ENCODE data around the gene TBC1D1.

TBC1D1 gene

DNA sequence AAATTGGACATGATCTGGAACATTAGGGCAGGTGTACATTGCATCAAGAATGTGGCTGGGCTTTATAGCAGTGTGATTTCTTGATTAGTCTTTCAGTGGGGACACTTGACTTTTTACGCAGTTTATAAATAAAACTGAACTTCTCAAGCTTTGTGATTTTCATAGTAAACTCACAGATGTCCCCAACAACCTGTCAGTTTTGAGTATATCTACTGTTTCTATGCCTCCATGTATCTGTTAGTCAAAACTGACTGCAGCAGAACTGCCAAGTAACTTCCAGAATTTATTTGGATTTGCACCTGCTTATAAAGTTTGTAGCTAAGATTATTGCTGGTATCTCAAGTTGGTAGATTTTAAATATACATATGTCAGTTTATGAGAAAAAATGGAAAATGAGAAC is 89.4 kb downstream of the TBC1D1 start:
- TF ChIP-seq, protein P1, sequence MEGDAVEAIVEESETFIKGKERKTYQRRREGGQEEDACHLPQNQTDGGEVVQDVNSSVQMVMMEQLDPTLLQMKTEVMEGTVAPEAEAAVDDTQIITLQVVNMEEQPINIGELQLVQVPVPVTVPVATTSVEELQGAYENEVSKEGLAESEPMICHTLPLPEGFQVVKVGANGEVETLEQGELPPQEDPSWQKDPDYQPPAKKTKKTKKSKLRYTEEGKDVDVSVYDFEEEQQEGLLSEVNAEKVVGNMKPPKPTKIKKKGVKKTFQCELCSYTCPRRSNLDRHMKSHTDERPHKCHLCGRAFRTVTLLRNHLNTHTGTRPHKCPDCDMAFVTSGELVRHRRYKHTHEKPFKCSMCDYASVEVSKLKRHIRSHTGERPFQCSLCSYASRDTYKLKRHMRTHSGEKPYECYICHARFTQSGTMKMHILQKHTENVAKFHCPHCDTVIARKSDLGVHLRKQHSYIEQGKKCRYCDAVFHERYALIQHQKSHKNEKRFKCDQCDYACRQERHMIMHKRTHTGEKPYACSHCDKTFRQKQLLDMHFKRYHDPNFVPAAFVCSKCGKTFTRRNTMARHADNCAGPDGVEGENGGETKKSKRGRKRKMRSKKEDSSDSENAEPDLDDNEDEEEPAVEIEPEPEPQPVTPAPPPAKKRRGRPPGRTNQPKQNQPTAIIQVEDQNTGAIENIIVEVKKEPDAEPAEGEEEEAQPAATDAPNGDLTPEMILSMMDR (conservative IDR thresholded peaks at IDR 0.05): no peak
- no peak overlapping the region; the same call in 1 of the 2 replicates for H3K27ac ChIP-seq

DNA sequence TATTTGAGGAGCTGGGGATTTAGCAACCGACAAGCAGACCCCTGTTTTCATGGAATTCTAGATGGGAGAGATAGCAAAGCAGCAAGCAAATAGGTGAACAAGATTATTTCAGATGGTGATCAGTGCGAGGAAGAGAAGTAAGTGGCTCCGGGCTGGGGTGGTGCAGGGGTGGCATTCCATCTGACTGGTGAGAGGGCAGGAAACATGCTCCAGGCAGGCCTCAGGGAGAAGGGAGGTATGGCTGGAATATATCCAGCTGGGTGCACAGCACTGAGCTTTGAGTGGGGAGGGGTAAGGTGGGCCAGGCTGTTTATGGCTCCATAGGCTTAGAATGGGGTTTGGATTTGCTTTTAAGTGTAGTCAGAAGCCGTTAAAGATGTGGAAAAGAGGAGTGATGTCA is 90.5 kb downstream of the TBC1D1 start:
- no peak for TF ChIP-seq ZFX (IDR thresholded peaks at IDR 0.05)
- TF ChIP-seq, protein P1 (conservative IDR thresholded peaks at IDR 0.05): no peak

DNA sequence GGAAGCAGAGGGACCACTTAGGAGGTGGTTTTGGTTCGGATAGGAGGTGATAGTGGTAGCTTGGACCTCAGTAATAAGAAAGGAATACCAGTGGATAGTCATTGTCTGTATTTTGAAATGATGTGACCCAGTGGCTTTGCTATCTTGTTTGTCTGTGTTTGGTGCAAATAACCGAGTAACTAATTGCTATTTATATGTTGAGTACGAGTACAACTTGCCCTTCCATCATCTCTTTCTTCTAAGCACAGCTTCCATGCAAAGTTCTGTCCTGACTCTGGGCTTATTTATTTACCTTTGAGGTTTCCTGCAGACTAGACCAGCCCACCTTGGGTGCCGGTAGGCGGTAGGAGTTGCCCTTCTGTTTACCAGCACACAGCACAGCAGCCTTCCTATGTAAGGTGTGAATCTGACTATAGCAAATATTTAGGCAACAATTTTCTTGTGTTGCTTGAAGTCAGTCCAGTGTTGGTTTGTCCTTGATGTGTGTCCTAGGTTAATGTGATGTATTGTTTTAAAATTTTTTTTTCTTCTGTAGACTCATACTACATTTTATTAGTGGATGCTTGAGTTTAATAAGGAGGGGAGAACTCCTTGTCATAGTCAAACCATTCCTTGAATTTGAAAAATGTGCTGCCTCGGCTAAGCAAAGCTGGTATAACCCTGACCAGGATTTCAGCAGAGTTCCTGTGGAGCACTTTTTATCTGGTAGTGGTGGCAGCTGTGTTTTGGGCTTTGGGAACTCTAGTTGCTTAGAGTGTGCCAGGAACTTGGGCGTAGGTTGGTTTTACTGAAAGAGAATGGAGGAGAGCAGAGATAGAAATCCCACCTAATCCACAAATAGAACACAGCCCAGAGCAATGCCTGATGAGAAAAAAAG is 91.2 kb downstream of the TBC1D1 start:
- no peak overlapping the region; the same call in 1 of the 2 replicates for H3K27ac ChIP-seq
- TF ChIP-seq, protein P1 (conservative IDR thresholded peaks at IDR 0.05): no peak
- TF ChIP-seq ZFX (IDR thresholded peaks at IDR 0.05): no peak

More for the DNA sequence above, 90.5 kb downstream of the TBC1D1 start:
- H3K27ac ChIP-seq: no peak overlapping the region; the same call in 1 of the 2 replicates

DNA sequence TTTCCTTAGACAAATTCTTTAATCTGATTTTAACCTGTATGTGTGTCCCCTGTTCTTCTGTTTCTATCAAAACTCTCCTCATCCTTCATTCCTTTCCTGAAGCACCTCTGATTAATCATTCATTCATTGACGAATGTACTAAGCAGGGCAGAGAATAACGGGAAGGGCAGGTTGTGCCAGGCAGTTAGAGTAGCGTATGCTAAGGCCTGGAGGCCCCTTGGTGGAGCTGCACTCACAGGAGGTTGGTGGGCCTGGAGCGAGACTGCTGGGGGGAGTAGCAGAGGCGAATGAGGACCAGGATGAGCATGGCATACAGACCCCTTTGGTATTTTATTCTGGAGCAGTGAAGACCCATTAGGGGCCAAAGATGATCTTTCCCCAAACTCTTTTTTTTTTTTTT is 91.9 kb downstream of the TBC1D1 start:
- TF ChIP-seq, protein P1 (conservative IDR thresholded peaks at IDR 0.05): no peak
- no peak for TF ChIP-seq ZFX (IDR thresholded peaks at IDR 0.05)
- no peak overlapping the region for H3K27ac ChIP-seq

DNA sequence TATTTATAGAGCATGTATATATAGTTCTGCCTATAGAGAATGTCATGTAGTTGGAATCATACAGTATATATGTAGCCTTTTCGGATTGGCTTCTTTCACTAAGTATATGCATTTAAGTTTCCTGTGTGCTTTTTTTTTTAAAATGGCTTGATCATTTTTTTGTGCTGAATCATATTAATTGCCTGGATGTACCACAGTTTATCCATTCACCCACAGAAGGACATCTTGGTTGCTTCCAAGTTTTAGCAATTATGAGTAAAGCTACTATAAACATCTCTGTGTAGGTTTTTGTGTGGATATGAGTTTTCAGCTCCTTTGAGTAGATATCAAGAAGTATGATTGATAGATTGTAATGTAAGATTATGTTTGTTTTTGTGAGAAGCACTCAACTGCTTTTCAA is 93.1 kb downstream of the TBC1D1 start:
- no peak overlapping the region for H3K27ac ChIP-seq
- TF ChIP-seq, protein P1 (conservative IDR thresholded peaks at IDR 0.05): no peak
- no peak for TF ChIP-seq ZFX (IDR thresholded peaks at IDR 0.05)

DNA sequence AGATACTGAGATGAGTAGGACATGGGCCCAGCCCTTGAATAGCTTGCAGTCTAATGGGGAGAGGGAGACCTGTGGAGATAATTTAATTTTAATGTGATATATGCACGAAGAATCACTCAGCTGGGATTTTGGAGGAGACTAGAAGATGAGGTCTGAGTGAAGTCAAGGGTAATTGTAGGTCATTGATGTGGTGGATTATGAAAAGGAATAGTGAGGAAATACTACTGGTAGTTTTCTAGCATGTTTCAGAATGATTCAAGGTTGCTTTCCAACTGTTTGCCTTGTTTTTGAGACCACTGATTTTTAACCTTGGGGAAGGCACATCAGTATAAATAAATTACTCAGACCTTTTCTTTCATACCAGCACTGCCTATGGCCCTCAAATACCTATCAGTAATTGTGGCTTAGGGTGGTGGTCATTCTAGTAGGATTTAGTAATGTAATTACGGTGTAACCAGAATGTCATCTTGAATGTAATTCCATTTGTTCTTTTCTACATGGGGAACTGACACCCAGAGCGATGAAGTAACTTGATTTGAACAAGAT is 94.9 kb downstream of the TBC1D1 start:
- TF ChIP-seq, protein P1 (conservative IDR thresholded peaks at IDR 0.05): no peak
- H3K27ac ChIP-seq: no peak overlapping the region

DNA sequence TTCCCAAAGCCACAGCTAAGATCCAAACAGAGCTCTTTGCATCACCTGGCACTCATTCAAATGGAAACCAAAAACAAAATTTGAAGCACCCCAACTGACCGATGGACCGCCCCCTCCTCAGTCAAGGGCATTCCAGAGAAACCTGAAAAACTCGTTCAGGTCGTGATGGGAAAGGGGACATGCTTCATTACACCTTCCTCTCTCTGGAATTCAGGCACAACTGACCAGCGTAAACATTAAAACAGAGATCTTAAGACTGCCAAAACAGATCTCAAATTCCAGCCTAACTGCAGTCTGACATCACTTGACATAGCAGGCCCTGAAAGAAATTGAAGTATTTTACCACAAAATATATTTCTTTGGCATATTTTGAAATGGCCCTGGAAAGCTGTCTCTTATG is 97.8 kb downstream of the TBC1D1 start:
- no peak for TF ChIP-seq ZFX (IDR thresholded peaks at IDR 0.05)
- TF ChIP-seq, protein P1 (conservative IDR thresholded peaks at IDR 0.05): no peak
- no peak overlapping the region for H3K27ac ChIP-seq
